Body of pancreas (tissue), 4 donors: ENCODE measurements around the gene CADPS. TPM values are rescaled to one million over a fixed set of nuclear protein-coding genes. Genes with fewer than 3 reads are reported as not detected.

Source experiments
- ATAC-seq: fragments of 150-250 bp; one replicate; pipeline ENCODE4 v1.9.1; 2016
- DNase-seq, 4 donors: peaks; one replicate each; pipeline ENCODE4 v3.0.0-alpha.2; 2019
- H3K27ac ChIP-seq, 4 donors: fragments of 200-600 bp; sonication (generic); 1 replicate in 3 of 4; 2 replicates in 1 of 4; pipeline versions ENCODE4 v1.5.1 to v1.6.1; 2016 to 2019; ENCODE audit warnings: mild to moderate bottlenecking in 1 of 4, mixed read lengths in 1 of 4, moderate library complexity in 1 of 4
- H3K27me3 ChIP-seq, 2 donors: fragments of 200-600 bp; sonication (generic); one replicate each; pipeline ENCODE4 v1.6.0; 2016; ENCODE audit warnings: mild to moderate bottlenecking in 1 of 2
- H3K36me3 ChIP-seq, 2 donors: fragments of 200-600 bp; sonication (generic); replicated peaks in 1 of 2; 2 replicates each; pipeline ENCODE4 v1.5.1; 2016; ENCODE audit warnings: low read depth in 2 of 2; ENCODE audit not compliant: insufficient read depth in 1 of 2
- H3K4me1 ChIP-seq: fragments of 200-600 bp; sonication (generic); one replicate; pipeline ENCODE4 v1.6.0; 2016
- H3K4me3 ChIP-seq, 2 donors: fragments of 200-600 bp; sonication (generic); 1 replicate in 1 of 2; 2 replicates in 1 of 2; pipeline ENCODE4 v1.5.1; 2016 to 2019
- H3K9me3 ChIP-seq, 3 donors: fragments of 200-600 bp; sonication (generic); 1 replicate in 2 of 3; 2 replicates in 1 of 3; pipeline ENCODE4 v1.5.1; 2016
- POLR2A ChIP-seq, 3 donors: fragments of 450-650 bp; IDR thresholded peaks; one replicate each; pipeline ENCODE4 v1.6.1; 2016; ENCODE audit warnings: antibody characterized with exemption in 3 of 3, mild to moderate bottlenecking in 2 of 3
- WGBS, 2 donors: methylation state at CpG; one replicate each; pipeline ENCODE4 v1.1.5; 2017; 5-methylcytosine and 5-hydroxymethylcytosine counted together
- intact Hi-C: fragments of 100-400 bp; cut with DNase I; formaldehyde crosslinking; loops from one replicate; pipeline ENCODE4 v1.15.1; 2023
- total RNA-seq, 2 donors: library from RNA; depleted of rRNA; stranded (reverse); fragments of >200 nt; gene quantifications; one replicate each; pipeline ENCODE4 v1.1.0, GENCODE V29; 2016
- TF ChIP-seq, protein P1 (sequence below), 7 experiments: fragments of 450-650 bp in 4 of 7; fragments of 200-600 bp in 3 of 7; sonication (generic) in 3 of 7; IDR thresholded peaks; one replicate each; pipeline ENCODE4 v1.5.1; 2016 to 2019; ENCODE audit warnings: antibody characterized with exemption in 7 of 7

Gene CADPS
- total RNA-seq, 2 donors from 2014 or later: 22.1 to 67.6 TPM

DNA sequence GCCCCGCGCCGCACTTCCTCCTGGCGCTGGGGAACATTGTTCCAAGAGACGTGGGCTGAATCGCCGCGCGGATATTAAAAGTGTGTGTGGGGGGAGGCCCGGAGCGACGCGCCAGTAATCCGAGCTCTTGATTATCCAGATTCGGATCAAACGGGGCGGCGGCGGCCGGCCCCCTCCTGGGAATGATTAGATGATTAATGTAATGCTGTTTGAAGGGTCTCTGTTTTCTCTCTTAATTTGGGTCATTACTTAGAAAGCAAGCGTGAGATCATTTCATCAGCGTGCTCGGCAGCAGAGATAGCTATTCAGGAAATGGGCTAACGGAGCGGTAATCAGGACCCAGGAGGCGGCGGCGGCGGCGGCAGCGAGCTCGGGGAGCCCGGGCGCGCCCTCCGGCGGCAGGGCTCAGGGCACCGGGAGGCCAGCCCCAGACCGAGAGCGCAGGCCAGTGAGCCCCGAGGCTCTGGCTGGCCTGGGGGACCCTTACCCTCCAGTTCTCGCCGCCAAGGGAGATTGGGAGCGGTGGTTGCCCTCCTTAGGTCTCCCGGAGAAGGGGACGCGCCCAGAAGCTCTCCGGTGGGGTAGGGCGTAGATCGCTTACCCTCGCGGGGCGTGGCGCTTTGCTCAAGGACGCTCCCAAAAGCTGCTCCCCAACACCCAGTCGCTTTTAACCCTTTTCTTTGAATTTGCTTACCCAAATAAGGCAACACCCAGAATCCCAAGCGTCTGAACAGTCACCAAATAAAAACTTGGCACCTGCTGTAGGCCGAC lies 506.3 kb downstream of the CADPS start:
- 2 to 4% methylated on average over 31 to 58 of the region's 58 CpGs for WGBS, 2 donors
- H3K4me3 ChIP-seq: no peak overlapping the region
- TF ChIP-seq, protein P1, sequence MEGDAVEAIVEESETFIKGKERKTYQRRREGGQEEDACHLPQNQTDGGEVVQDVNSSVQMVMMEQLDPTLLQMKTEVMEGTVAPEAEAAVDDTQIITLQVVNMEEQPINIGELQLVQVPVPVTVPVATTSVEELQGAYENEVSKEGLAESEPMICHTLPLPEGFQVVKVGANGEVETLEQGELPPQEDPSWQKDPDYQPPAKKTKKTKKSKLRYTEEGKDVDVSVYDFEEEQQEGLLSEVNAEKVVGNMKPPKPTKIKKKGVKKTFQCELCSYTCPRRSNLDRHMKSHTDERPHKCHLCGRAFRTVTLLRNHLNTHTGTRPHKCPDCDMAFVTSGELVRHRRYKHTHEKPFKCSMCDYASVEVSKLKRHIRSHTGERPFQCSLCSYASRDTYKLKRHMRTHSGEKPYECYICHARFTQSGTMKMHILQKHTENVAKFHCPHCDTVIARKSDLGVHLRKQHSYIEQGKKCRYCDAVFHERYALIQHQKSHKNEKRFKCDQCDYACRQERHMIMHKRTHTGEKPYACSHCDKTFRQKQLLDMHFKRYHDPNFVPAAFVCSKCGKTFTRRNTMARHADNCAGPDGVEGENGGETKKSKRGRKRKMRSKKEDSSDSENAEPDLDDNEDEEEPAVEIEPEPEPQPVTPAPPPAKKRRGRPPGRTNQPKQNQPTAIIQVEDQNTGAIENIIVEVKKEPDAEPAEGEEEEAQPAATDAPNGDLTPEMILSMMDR (IDR thresholded peaks at IDR 0.05): no peak
- TF ChIP-seq POLR2A (IDR thresholded peaks at IDR 0.05): no peak

DNA sequence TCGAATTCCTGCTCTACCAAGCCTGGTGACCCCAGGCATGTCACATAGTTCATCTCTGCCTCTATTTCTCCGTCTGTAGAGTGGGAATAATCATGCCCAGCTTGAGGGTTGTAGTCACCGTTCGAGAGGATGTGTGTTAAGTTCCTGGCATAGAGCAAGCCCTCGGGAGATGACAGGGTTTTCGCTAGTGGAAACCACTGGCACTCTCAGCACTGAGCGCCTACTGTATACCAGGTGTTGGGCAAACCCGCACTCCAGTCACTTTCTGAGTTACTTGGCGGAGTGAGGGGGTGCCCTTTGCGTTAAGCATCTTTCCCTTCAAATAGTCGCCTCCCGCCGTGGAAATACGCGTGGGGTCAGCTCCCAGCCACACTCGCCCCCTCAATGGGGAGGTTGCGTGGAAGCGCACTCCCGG lies 506.9 kb downstream of the CADPS start:
- Histone ChIP-seq H3K9me3 (no peaks in the 10 kb centered on the region), H3K36me3 (no peaks in the 10 kb centered on the region), H3K27ac (no peak overlapping the region), H3K4me1 (peaks cover 35% of the 10 kb centered on the region), H3K27me3 (peaks cover 0 to 52% of the 10 kb centered on the region in 2 donors), H3K4me3 (no peak overlapping the region)
- WGBS, 2 donors: 10 to 22% methylated on average over 10 to 19 of the region's 19 CpGs
- TF ChIP-seq POLR2A (IDR thresholded peaks at IDR 0.05): no peak
- TF ChIP-seq, protein P1 (IDR thresholded peaks at IDR 0.05): no peak
- no peak for ATAC-seq
- no peak for DNase-seq
- intact Hi-C loops: no loop called here

More for the DNA sequence above, 506.3 kb downstream of the CADPS start:
- no peaks in the 10 kb centered on the region for H3K36me3 ChIP-seq
- intact Hi-C loops: no loop called here
- ATAC-seq: no peak
- DNase-seq: no peak
- no peaks in the 10 kb centered on the region for H3K9me3 ChIP-seq
- no peak overlapping the region for H3K27ac ChIP-seq
- H3K4me1 ChIP-seq: peaks cover 41% of the 10 kb centered on the region
- peaks cover 0 to 53% of the 10 kb centered on the region in 2 donors for H3K27me3 ChIP-seq

DNA sequence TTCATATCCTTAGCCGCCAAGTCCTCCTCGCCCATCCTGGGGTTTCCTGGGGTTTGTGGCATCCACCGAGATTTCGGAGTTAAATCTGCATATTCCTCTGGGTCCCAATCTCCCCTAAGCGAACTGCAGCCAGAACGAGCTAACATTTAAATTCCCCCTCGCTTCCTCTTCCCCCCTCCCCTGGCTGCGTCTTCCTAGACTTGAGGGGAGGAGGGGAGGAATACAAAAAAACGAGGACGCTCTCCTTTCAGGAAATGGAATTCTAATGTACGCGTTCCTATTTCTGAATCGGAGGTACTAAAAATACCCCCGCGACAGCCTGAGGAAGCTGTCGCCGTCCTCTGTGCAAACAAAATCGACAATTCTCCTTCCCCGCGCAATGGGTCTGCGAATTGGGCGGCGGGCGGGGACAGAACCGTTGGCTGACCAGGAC lies 507.4 kb downstream of the CADPS start:
- H3K27me3 ChIP-seq: peaks cover 0 to 47% of the 10 kb centered on the region in 2 donors
- 6 to 14% methylated on average over 25 of the region's 25 CpGs for WGBS, 2 donors
- H3K4me3 ChIP-seq: no peak overlapping the region

DNA sequence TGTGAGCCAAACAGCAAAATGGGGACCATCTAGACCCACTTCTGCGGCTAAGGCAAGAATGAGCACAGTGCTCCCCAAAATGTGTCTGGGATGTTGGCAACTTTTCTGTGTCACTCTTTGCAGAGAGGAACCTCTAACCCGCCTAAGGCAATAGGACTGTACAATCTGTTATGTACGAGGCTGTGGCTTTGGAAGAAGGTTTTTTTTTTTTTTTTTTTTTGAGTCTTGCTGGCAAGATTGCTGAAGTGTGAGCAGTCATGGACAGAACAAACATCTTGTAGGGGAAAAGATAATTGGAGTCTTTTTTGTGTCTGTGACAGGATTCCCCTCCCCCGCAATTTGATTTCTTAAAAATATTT lies 509.1 kb downstream of the CADPS start:
- Histone ChIP-seq H3K9me3 (no peaks in the 10 kb centered on the region), H3K27ac (no peak overlapping the region), H3K36me3 (no peaks in the 10 kb centered on the region), H3K27me3 (peaks cover 0 to 35% of the 10 kb centered on the region in 2 donors), H3K4me3 (no peak overlapping the region), H3K4me1 (peaks cover 19% of the 10 kb centered on the region)
- WGBS, 2 donors: 25 to 42% methylated on average over 4 of the region's 4 CpGs
- no peak for TF ChIP-seq POLR2A (IDR thresholded peaks at IDR 0.05)
- TF ChIP-seq, protein P1 (IDR thresholded peaks at IDR 0.05): no peak
- intact Hi-C loops: no loop called here
- no peak for DNase-seq
- no peak for ATAC-seq

More for the DNA sequence above, 507.4 kb downstream of the CADPS start:
- ATAC-seq (no peak), DNase-seq (no peak)
- no peaks in the 10 kb centered on the region for H3K36me3 ChIP-seq
- no peaks in the 10 kb centered on the region for H3K9me3 ChIP-seq
- TF ChIP-seq, protein P1 (IDR thresholded peaks at IDR 0.05): no peak
- TF ChIP-seq POLR2A (IDR thresholded peaks at IDR 0.05): no peak
- peaks cover 31% of the 10 kb centered on the region for H3K4me1 ChIP-seq
- intact Hi-C loops: no loop called here
- no peak overlapping the region for H3K27ac ChIP-seq
